SK-N-MC (cell line): ENCODE results near the gene HOXC4.

Experiments used
- EZH2 ChIP-seq: fragments of 200-600 bp; sonication (generic); IDR thresholded peaks from one replicate; pipeline ENCODE4 v1.6.1; 2017; ENCODE audit warnings: antibody characterized with exemption
- FOXP2 ChIP-seq: optimal IDR thresholded peaks from 2 replicates; pipeline ENCODE3; 2011; ENCODE audit warnings: mild to moderate bottlenecking, moderate library complexity; ENCODE audit not compliant: insufficient read depth; ENCODE audit errors: extremely low read length, control extremely low read depth
- POLR2AphosphoS5 ChIP-seq: IDR thresholded peaks from 2 replicates; pipeline ENCODE4 v1.6.1; 2012; ENCODE audit warnings: mild to moderate bottlenecking, low read depth, low read length, borderline replicate concordance

GRCh38 chr12:54052438-54053002, 1.1 kb upstream of the HOXC4 start:
- TF ChIP-seq EZH2 (no peak), POLR2AphosphoS5 (no peak), FOXP2 (no peak)
